ENCODE results near the gene CMTM2.
"Not testable (repeated sequence)": the region's sequence is repeated elsewhere in the genome, so short reads cannot be mapped to it uniquely, and the experiment has no call there.

DNA sequence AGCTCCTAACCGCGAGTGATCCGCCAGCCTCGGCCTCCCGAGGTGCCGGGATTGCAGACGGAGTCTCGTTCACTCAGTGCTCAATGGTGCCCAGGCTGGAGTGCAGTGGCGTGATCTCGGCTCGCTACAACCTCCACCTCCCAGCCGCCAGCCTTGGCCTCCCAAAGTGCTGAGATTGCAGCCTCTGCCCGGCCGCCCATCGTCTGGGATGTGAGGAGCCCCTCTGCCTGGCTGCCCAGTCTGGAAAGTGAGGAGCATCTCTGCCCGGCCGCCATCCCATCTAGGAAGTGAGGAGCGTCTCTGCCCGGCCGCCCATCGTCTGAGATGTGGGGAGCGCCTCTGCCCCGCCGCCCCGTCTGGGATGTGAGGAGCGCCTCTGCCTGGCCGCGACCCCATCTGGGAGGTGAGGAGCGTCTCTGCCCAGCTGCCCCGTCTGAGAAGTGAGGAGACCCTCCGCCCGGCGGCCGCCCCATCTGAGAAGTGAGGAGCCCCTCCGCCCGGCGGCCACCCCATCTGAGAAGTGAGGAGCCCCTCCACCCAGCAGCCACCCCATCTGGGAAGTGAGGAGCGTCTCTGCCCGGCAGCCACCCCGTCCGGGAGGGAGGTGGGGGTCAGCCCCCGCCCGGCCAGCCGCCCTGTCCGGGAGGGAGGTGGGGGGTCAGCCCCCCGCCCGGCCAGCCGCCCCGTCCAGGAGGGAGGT, 51.4 kb downstream of the CMTM2 start:
- TF ChIP-seq, protein P1, sequence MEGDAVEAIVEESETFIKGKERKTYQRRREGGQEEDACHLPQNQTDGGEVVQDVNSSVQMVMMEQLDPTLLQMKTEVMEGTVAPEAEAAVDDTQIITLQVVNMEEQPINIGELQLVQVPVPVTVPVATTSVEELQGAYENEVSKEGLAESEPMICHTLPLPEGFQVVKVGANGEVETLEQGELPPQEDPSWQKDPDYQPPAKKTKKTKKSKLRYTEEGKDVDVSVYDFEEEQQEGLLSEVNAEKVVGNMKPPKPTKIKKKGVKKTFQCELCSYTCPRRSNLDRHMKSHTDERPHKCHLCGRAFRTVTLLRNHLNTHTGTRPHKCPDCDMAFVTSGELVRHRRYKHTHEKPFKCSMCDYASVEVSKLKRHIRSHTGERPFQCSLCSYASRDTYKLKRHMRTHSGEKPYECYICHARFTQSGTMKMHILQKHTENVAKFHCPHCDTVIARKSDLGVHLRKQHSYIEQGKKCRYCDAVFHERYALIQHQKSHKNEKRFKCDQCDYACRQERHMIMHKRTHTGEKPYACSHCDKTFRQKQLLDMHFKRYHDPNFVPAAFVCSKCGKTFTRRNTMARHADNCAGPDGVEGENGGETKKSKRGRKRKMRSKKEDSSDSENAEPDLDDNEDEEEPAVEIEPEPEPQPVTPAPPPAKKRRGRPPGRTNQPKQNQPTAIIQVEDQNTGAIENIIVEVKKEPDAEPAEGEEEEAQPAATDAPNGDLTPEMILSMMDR (conservative IDR thresholded peaks at IDR 0.05 in 1 of 2, IDR thresholded peaks at IDR 0.05 in 1 of 2; ENCODE audit: extremely low read depth in 1 of 2, insufficient read depth in 1 of 2, low read depth in 1 of 2, low read length in 2 of 2): not testable (repeated sequence)
- TF ChIP-seq EZH2 (IDR thresholded peaks at IDR 0.05; ENCODE audit: borderline replicate concordance, low read length): not testable (repeated sequence)
